HG03045 (cell line): ENCODE measurements around the gene OGT.
"Not testable (repeated sequence)": the region's sequence is repeated elsewhere in the genome, so short reads cannot be mapped to it uniquely, and the experiment has no call there.

Source experiments
- ATAC-seq: cut with Tn5 transposase; IDR thresholded peaks from one replicate; pipeline ENCODE4 v1.9.1; 2021; ENCODE audit warnings: mild to moderate bottlenecking, moderate library complexity; ENCODE audit not compliant: unreplicated experiment

Gene OGT

GRCh38 chrX:71532753-71533425, at the start of gene OGT:
TSS of gene OGT (plus strand) at chrX:71533104. CDS start at chrX:71533300, 196 bp downstream.
- ATAC-seq: peak; percentile 79

- no peak for ATAC-seq
Observed at GRCh38 chrX:71487814-71488213, 45.1 kb upstream of the OGT start.

- no peak for ATAC-seq
Observed at GRCh38 chrX:71489540-71489939, 43.4 kb upstream of the OGT start.

GRCh38 chrX:71492231-71493065, 40.5 kb upstream of the OGT start:
- ATAC-seq: no peak

GRCh38 chrX:71493111-71493613, 39.7 kb upstream of the OGT start:
- no peak for ATAC-seq

- ATAC-seq: not testable (repeated sequence)
Observed at GRCh38 chrX:71495979-71496378, 36.9 kb upstream of the OGT start.

GRCh38 chrX:71496476-71496875, 36.4 kb upstream of the OGT start:
- no peak for ATAC-seq

GRCh38 chrX:71502080-71502479, 30.8 kb upstream of the OGT start:
- ATAC-seq: not testable (repeated sequence)

- ATAC-seq: no peak
Observed at GRCh38 chrX:71504346-71504745, 28.6 kb upstream of the OGT start.

GRCh38 chrX:71509289-71509688, 23.6 kb upstream of the OGT start:
- ATAC-seq: no peak

- ATAC-seq: no peak
Observed at GRCh38 chrX:71510161-71510560, 22.7 kb upstream of the OGT start.

- not testable (repeated sequence) for ATAC-seq
Observed at GRCh38 chrX:71513731-71514130, 19.2 kb upstream of the OGT start.

GRCh38 chrX:71514367-71515037, 18.4 kb upstream of the OGT start:
- peak; percentile 65 for ATAC-seq

GRCh38 chrX:71515038-71515396, 17.9 kb upstream of the OGT start:
- no peak for ATAC-seq

- ATAC-seq: no peak
Observed at GRCh38 chrX:71525316-71525715, 7.6 kb upstream of the OGT start.

- ATAC-seq: peak; percentile 10
Observed at GRCh38 chrX:71532078-71532752, 689 bp upstream of the OGT start.

GRCh38 chrX:71533516-71533850, 579 bp downstream of the OGT start:
- ATAC-seq: no peak

GRCh38 chrX:71533851-71534561, 1.1 kb downstream of the OGT start:
- no peak for ATAC-seq

GRCh38 chrX:71534773-71535544, 2.1 kb downstream of the OGT start:
- ATAC-seq: no peak

- ATAC-seq: no peak
Observed at GRCh38 chrX:71536285-71536684, 3.4 kb downstream of the OGT start.
